Measurements from ENCODE around the gene PTPRU. TPM values are rescaled to one million over a fixed set of nuclear protein-coding genes. Genes with fewer than 3 reads are reported as not detected.

PTPRU gene
- total RNA-seq, 1 experiment from 2014 or later = 45.5 TPM

DNA sequence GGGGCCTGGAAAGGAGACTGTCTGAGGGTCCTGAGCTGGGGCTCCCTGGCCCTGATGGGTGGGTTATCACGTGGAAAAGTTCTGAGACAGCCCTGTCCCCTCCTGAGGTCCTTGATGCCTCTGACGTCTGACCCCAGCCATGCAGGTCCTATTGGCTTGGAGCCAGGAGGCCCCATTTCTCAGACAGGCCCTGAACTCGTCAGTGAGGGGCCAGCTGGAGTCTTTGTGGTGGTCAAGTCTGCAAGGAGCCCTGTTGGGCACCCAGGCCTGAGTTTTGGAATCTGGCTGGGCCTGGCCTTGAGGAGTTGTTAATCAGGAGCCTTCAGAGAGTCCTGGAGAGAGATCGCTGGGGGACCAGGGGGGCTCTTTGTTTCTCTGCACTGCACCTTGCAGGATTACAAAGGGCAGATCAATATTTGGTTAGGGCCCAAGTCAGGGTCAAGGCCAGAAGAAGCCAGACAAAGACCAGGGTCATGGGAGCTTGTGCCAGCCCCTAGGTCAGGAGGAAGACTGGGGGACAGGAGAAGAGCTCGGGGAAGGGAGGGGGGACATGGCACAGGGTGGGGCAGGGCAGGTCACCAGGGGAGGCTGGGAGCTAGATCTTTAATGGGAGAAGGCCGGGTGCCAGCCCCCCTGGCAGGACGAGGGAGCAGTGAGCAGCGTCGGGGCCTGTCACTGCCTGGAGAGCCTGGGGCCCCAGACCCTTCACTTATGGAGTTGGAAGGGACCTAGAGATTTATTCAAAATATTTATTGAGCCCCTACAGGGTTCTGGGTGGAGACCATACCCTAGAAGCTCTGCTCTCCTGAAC is 83.2 kb downstream of the PTPRU start:
- no CpG with 5 or more reads among the region's 9 CpGs for WGBS (ENCODE audit: extremely low coverage, insufficient read length, low lambda C conversion rate)
- H2BK15ac ChIP-seq (ENCODE audit: low read depth, low read length) = no peak overlapping the region
- Mint-ChIP-seq H3K4me1 (peaks cover 7% of the 10 kb centered on the region in 2 experiments), H3K4me3 (no peak overlapping the region), H3K27me3 (ENCODE audit: low read depth) (no peaks in the 10 kb centered on the region), H3K36me3 (ENCODE audit: insufficient read depth in 1 of 3, low read depth in 3 of 3) (peaks cover 0 to 32% (median 30%) of the 10 kb centered on the region in 3 experiments; a peak in 5 of 7 replicates), H3K27ac (0 out of 7 replicates have a peak overlapping the region, but pooled peaks of 1 of the 3 experiments have one; percentile 33), H3K9me3 (no peaks in the 10 kb centered on the region)
- no peaks in the 10 kb centered on the region for H3K4me1 ChIP-seq (ENCODE audit: insufficient read depth, low read length)
- H4K5ac ChIP-seq (ENCODE audit: insufficient read length, low read depth, low read length) = no peak overlapping the region
- H2AFZ ChIP-seq (ENCODE audit: low read length) = no peak overlapping the region
- no peak overlapping the region for H3K27ac ChIP-seq (ENCODE audit: insufficient read length, low read depth, low read length)
- no peaks in the 10 kb centered on the region for H4K20me1 ChIP-seq (ENCODE audit: control insufficient read depth, insufficient read depth, insufficient read length)
- H4K8ac ChIP-seq (replicated peaks; ENCODE audit: insufficient read length, low read depth, low read length) = no peak overlapping the region
- no peaks in the 10 kb centered on the region for H3K9me3 ChIP-seq (ENCODE audit: control insufficient read depth, low read depth, low read length)
- H2BK12ac ChIP-seq (ENCODE audit: insufficient read length, low read depth, low read length) = no peak overlapping the region
- H3K56ac ChIP-seq (ENCODE audit: insufficient read length, low read depth, low read length) = no peak overlapping the region
- no peak overlapping the region for H3K18ac ChIP-seq (ENCODE audit: insufficient read length, low read depth, low read length)
- TF ChIP-seq, protein P1, sequence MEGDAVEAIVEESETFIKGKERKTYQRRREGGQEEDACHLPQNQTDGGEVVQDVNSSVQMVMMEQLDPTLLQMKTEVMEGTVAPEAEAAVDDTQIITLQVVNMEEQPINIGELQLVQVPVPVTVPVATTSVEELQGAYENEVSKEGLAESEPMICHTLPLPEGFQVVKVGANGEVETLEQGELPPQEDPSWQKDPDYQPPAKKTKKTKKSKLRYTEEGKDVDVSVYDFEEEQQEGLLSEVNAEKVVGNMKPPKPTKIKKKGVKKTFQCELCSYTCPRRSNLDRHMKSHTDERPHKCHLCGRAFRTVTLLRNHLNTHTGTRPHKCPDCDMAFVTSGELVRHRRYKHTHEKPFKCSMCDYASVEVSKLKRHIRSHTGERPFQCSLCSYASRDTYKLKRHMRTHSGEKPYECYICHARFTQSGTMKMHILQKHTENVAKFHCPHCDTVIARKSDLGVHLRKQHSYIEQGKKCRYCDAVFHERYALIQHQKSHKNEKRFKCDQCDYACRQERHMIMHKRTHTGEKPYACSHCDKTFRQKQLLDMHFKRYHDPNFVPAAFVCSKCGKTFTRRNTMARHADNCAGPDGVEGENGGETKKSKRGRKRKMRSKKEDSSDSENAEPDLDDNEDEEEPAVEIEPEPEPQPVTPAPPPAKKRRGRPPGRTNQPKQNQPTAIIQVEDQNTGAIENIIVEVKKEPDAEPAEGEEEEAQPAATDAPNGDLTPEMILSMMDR (conservative IDR thresholded peaks at IDR 0.05) = no peak
- no peaks in the 10 kb centered on the region for H3K27me3 ChIP-seq (ENCODE audit: insufficient read depth, low read length)
- no peak overlapping the region for H3T11ph ChIP-seq (ENCODE audit: low read length)
- H3K23ac ChIP-seq (ENCODE audit: insufficient read length, low read depth, low read length) = no peak overlapping the region
- no peak overlapping the region for H4K91ac ChIP-seq (ENCODE audit: insufficient read length, low read depth, low read length)
- no peak overlapping the region for H2BK20ac ChIP-seq (ENCODE audit: low read depth, low read length, poor library complexity, severe bottlenecking)
- no peak overlapping the region for H3K4me2 ChIP-seq (ENCODE audit: insufficient read depth, insufficient read length, low read length)
- H2AK5ac ChIP-seq (ENCODE audit: insufficient read length, low read length) = no peak overlapping the region
- no peaks in the 10 kb centered on the region for H3K79me1 ChIP-seq (ENCODE audit: insufficient read depth, low read depth, low read length, poor library complexity, severe bottlenecking)
- H3K14ac ChIP-seq (ENCODE audit: insufficient read depth, low read length) = no peak overlapping the region
- DNase-seq = no peak
- H3K79me2 ChIP-seq (ENCODE audit: insufficient read depth, low read length) = no peaks in the 10 kb centered on the region
- no peak overlapping the region for H2BK5ac ChIP-seq (ENCODE audit: insufficient read length, low read length)
- no peak overlapping the region for H3K4ac ChIP-seq (ENCODE audit: low read depth, low read length)
- no peak overlapping the region for H3K9ac ChIP-seq (ENCODE audit: extremely low read depth, insufficient read length, low read length)
- no peaks in the 10 kb centered on the region for H3K23me2 ChIP-seq (ENCODE audit: insufficient read length, low read depth, low read length, poor library complexity, severe bottlenecking)
- no peak overlapping the region for H2BK120ac ChIP-seq (ENCODE audit: low read depth, low read length, poor library complexity, severe bottlenecking)

All from H9 (cell line).